Ovary (tissue), 3 donors: Measurements from ENCODE around the gene BZW1.

ENCODE experiments used
- CTCF ChIP-seq, 3 donors: fragments of 450-650 bp in 2 of 3; fragments of 200-600 bp in 1 of 3; IDR thresholded peaks; one replicate each; pipeline versions ENCODE4 v1.5.1 to v1.8.0; 2016 to 2022; ENCODE audit warnings: antibody characterized with exemption in 3 of 3, mild to moderate bottlenecking in 1 of 3
- POLR2A ChIP-seq: fragments of 450-650 bp; IDR thresholded peaks from one replicate; pipeline ENCODE4 v1.6.1; 2017; ENCODE audit warnings: antibody characterized with exemption, mild to moderate bottlenecking, moderate library complexity
- donor health status: DM: no; HTN: no; CAD: no.

GRCh38 chr2:200812122-200813022 is 662 bp downstream of the BZW1 start:
- TF ChIP-seq POLR2A (no peak), CTCF (IDR thresholded peaks at IDR 0.05) (peak in 2 of 3 donors; percentile 42 to 47)
